ENCODE measurements around the gene IER2.

IER2 gene

GRCh38 chr19:13135068-13136062 lies 14.8 kb upstream of the IER2 start:
- DNase-seq (ENCODE audit: low read depth, low spot score) = no peak
- TF ChIP-seq, protein P1, sequence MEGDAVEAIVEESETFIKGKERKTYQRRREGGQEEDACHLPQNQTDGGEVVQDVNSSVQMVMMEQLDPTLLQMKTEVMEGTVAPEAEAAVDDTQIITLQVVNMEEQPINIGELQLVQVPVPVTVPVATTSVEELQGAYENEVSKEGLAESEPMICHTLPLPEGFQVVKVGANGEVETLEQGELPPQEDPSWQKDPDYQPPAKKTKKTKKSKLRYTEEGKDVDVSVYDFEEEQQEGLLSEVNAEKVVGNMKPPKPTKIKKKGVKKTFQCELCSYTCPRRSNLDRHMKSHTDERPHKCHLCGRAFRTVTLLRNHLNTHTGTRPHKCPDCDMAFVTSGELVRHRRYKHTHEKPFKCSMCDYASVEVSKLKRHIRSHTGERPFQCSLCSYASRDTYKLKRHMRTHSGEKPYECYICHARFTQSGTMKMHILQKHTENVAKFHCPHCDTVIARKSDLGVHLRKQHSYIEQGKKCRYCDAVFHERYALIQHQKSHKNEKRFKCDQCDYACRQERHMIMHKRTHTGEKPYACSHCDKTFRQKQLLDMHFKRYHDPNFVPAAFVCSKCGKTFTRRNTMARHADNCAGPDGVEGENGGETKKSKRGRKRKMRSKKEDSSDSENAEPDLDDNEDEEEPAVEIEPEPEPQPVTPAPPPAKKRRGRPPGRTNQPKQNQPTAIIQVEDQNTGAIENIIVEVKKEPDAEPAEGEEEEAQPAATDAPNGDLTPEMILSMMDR (IDR thresholded peaks at IDR 0.05; ENCODE audit: insufficient read depth, low read length, missing control alignments) = no peak
- no peak overlapping the region for H3K4me3 ChIP-seq (ENCODE audit: low read depth, low read length)
- CTCF ChIA-PET = interaction anchor here (0.7 to 2.1 kb wide), 3 partner anchors 15 to 170 kb away, joined by 3 to 6 read pairs (median 6); partner anchors contain the start of genes IER2 and STX10
- POLR2A ChIA-PET = no interaction called here

DNA sequence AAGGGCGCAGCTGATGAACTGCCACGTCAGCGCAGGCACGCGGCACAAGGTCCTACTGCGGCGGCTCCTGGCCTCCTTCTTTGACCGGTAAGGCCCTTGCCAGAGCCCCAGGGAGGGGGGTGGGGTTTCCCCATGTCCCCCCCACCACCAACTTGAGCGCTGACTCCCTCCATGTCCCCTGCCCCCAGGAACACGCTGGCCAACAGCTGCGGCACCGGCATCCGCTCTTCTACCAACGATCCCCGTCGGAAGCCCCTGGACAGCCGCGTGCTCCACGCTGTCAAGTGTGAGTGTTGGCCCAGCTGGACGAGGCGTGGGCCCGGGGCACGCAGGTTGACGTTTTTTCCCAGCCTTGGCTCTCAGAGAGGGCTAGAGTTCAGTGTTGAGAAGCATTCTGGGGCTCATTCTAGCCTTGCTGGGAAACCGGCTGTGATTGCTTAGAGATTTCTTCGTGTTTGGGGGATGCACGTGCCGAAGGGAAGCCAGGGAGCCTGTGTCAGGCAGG lies 12.9 kb upstream of the IER2 start:
- ChIA-PET POLR2A (interaction anchor here (0.6 kb wide), 2 partner anchors 15 to 592 kb away, joined by 3 read pairs; no protein-coding TSS in a partner anchor), CTCF (interaction anchor here (1.0 to 1.9 kb wide), 2 partner anchors 125 to 172 kb away, joined by 3 to 6 read pairs; no protein-coding TSS in a partner anchor)
- no peak overlapping the region for H3K4me3 ChIP-seq (ENCODE audit: low read depth, low read length)
- DNase-seq (ENCODE audit: low read depth, low spot score) = no peak
- TF ChIP-seq, protein P1 (IDR thresholded peaks at IDR 0.05; ENCODE audit: insufficient read depth, low read length, missing control alignments) = no peak

DNA sequence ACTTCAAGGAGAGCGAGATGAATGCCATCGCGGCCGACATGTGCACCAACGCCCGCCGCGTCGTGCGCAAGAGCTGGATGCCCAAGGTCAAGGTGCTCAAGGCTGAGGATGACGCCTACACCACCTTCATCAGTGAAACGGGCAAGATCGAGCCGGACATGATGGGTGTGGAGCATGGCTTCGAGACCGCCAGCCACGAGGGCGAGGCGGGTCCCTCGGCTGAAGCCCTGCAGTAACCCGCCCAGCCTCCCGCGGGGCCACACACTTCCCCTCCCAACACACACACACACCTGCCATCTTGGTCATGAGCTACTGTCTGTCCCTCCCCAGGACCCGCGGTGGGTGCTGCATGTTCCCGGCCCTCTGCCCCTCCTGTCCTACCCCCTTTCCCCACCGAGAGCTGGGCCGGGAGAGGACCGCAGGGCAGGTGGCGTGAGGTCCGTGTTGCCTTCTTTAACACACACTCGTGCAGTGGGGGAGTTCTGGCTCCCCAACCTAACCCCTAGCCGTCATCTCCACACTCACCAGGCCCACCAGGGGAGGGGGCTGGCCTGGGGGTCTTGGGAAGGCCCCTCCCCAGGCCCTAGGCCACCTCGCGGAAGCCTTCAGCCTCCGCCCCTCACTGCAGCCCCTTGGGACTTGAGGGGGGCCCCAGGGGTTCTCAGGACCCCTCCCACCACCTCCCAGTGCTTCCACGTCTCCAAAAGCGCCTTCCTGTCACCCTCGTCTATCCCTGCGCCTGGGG lies 11.9 kb upstream of the IER2 start:
- no peak overlapping the region for H3K4me3 ChIP-seq (ENCODE audit: low read depth, low read length)
- ChIA-PET CTCF (interaction anchor here (1.0 kb wide), 1 partner anchor 124 kb away, joined by 3 read pairs; no protein-coding TSS in a partner anchor), POLR2A (interaction anchor here (1.0 kb wide), 1 partner anchor 14 kb away, joined by 3 read pairs; no protein-coding TSS in a partner anchor)
- no peak for DNase-seq (ENCODE audit: low read depth, low spot score)
- TF ChIP-seq, protein P1 (IDR thresholded peaks at IDR 0.05; ENCODE audit: insufficient read depth, low read length, missing control alignments) = no peak

GRCh38 chr19:13138916-13139198 lies 11.4 kb upstream of the IER2 start:
- ChIA-PET POLR2A (interaction anchor here (1.0 kb wide), 1 partner anchor 14 kb away, joined by 3 read pairs; no protein-coding TSS in a partner anchor), CTCF (no interaction called here)
- TF ChIP-seq, protein P1 (IDR thresholded peaks at IDR 0.05; ENCODE audit: insufficient read depth, low read length, missing control alignments) = no peak
- H3K4me3 ChIP-seq (ENCODE audit: low read depth, low read length) = no peak overlapping the region
- no peak for DNase-seq (ENCODE audit: low read depth, low spot score)

- ChIA-PET CTCF (no interaction called here), POLR2A (no interaction called here)
- TF ChIP-seq, protein P1 (IDR thresholded peaks at IDR 0.05; ENCODE audit: insufficient read depth, low read length, missing control alignments) = no peak
- DNase-seq (ENCODE audit: low read depth, low spot score) = no peak
- H3K4me3 ChIP-seq (ENCODE audit: low read depth, low read length) = no peak overlapping the region
These were observed 10.4 kb upstream of the IER2 start for GRCh38 chr19:13139633-13140311.

All from AG04449 (cell line).